Measurements from ENCODE around the gene INPP5K.

The INPP5K gene

DNA sequence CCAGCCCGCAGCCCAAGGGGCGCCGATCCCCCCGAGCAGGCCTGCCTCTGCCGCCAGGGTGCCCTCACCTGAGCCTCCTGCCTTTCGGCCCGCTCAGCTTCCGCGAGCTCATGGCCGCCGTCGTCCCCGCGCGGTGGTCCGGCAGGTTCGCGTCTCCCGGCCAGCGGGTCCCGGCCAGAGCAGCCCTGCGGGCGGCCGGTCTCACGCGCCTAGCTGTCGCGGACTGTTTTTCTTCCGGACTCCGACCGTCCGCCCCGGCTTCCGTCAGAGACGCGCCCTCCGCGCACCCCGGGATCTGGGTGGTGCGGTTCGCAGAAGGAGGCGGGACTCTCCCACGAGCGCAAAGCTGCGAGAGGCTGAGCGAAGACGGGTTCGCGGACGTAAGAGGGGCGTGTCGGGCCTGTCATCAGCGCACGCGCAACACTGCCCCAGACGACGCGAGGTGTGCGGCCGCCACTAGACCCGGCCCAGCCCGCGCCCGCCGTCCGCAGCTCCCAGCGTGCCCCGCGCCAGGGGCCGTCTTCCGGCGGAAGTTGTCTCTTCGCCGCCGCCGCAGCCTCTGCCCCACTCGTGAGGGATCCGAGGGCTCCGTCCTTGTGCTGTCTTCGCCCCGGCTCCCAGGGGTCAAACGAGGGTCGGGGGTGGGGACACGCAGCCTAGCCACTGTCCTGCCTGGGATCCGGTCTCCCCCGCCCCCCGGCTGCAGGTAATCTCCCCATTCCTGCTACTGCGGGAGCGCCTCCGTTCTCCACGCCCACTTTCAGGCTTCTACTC is at the start of gene INPP5K:
TSS of gene INPP5K (minus strand) at position 225 of the 774 bp plus-strand sequence. CDS start at position 112, 113 bp downstream.
- TF ChIP-seq, protein P1, sequence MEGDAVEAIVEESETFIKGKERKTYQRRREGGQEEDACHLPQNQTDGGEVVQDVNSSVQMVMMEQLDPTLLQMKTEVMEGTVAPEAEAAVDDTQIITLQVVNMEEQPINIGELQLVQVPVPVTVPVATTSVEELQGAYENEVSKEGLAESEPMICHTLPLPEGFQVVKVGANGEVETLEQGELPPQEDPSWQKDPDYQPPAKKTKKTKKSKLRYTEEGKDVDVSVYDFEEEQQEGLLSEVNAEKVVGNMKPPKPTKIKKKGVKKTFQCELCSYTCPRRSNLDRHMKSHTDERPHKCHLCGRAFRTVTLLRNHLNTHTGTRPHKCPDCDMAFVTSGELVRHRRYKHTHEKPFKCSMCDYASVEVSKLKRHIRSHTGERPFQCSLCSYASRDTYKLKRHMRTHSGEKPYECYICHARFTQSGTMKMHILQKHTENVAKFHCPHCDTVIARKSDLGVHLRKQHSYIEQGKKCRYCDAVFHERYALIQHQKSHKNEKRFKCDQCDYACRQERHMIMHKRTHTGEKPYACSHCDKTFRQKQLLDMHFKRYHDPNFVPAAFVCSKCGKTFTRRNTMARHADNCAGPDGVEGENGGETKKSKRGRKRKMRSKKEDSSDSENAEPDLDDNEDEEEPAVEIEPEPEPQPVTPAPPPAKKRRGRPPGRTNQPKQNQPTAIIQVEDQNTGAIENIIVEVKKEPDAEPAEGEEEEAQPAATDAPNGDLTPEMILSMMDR (conservative IDR thresholded peaks at IDR 0.05): no peak
- H3K27ac ChIP-seq: peak within 1 kb of the TSS; percentile 96

DNA sequence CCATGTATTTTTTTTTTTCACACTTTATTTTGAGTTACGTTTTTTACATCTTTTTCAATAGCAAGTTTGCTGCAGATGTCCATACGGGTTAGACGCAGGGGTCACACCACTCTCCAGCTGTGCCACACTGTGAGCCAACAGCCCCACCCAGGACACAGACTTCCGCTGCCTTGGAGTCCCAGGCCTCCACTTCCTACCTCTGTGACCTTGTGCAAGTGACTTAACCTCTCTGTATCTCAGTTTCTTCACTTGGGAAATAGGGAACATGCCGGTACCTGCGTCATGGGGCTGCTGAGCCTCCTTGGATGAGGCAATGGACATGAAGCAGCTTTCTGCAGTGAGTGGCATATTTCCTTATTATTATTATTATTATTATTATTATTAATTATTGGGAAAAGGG is 49.5 kb upstream of the INPP5K start:
- TF ChIP-seq, protein P1 (conservative IDR thresholded peaks at IDR 0.05): no peak
- H3K27ac ChIP-seq: no peak overlapping the region

DNA sequence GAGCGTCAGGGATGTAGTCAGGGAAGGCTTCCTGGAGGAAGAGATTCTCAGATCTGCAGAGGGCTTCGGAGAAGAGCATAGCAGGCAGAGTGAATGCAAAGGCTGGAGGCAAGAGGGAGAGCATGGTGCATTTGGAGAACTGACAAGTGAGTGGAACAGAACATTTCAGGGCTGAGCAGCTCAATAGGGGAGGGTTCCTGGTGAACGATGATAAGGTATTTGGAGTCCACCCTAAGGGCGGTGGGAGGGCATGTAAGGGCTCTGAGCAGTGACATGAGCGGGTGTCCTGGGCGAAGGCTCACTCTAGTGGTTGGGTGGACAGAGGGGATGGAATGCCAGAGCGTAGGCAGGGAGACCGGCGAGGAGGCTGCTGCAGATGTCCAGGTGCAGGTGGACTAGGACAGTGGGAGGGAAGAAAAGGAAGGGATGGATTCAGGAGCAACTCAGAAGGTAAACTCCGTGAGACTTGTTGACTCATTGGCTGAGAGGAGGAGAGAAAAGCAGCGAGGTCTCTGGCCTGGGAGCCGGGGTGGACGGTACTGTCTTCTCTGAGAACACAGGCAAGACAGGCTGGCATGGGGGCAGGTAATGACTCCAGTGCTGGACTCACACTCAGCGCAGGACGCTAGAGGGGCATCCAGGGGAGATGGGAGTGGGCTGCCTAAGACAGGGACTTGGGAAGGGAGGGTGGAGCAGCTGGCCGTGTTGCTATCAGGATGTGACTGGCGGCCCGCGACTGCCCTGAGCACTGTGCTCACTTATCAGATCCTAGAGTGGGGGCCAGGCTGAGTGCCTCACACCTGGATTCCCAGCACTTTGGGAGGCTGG is 47.6 kb upstream of the INPP5K start:
- TF ChIP-seq, protein P1 (conservative IDR thresholded peaks at IDR 0.05): no peak
- no peak overlapping the region for H3K27ac ChIP-seq

DNA sequence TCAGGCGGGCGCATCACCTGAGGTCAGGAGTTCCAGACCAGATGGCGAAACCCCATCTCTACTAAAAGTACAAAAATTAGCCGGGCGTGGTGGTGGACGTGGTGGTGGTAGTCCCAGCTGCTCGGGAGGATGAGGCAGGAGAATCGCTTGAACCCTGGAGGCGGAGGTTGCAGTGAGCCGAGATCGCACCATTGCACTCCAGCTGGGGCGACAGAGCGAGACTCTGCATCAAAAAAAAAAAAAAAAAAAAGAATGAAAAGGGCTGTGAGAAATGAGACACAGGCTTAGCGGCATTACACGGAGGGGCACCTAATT is 47.0 kb upstream of the INPP5K start:
- peak overlapping the region; percentile 98; the same call in 1 of the 2 replicates for H3K27ac ChIP-seq

DNA sequence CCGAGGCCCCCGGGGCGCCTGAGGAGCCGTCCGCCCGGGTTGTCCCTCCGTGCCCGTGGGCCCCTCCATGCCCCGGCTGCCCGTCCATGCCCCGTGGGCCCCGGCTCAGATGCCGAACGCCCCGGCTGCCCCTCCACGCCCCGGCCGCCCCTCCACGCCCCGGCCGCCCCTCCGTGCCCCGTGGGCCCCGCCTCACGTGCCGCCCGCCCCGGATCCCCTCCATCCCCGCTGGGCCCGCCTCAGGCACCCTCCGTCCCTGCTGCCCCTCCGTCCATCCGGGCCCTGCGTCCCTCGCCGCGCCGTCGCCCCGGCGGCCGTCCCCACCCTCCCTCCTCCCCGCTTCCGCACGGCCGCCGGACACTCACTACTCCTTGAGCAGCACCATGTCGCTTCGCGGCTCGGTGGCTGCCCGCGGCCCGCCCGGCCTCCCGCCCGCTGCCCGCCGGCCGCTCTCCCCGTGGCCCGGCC is 45.8 kb upstream of the INPP5K start:
- TF ChIP-seq, protein P1 (conservative IDR thresholded peaks at IDR 0.05): 0 out of 2 replicates have a peak, but pooled peaks have one; percentile 1
- H3K27ac ChIP-seq: peak overlapping the region; percentile 98

DNA sequence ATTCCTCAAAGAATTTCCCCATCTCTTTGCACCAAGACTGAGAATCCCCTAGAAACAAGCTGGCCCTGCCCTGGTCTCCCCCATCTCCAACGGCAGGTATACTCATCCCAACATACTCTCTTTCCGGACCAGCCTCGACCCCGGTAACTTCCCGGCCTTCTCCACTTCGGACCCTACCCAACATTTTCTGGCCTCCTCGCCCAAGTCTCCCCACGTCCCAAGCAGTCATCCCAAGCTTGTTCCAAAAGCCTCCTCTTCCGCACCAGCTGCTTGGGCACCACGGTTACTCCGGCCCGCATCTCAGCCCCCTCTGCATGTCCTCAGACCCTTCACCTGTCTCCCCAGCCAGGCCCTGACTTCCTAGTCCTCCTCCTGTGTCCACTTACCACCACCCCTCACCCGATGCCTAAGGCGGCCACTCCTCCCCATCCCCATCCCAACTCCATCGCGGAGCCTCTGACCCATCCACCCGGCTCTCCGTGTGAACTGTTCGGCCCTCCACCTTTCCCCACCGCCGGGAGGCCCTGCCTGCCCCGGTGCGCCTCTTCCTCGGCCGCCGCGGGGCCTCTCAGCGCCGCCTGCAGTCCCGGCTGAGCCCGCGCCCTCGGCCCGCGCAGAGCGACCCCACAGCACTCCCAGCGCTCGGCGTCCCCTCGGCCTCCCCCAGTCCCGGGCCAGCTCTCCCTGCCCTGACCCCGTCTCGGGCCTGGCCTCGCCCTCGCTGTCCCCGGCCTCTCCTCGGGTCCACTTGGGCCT is 45.2 kb upstream of the INPP5K start:
- peak overlapping the region; percentile 98 for H3K27ac ChIP-seq
- TF ChIP-seq, protein P1 (conservative IDR thresholded peaks at IDR 0.05): peak; percentile 25; the same call in 1 of the 2 replicates

DNA sequence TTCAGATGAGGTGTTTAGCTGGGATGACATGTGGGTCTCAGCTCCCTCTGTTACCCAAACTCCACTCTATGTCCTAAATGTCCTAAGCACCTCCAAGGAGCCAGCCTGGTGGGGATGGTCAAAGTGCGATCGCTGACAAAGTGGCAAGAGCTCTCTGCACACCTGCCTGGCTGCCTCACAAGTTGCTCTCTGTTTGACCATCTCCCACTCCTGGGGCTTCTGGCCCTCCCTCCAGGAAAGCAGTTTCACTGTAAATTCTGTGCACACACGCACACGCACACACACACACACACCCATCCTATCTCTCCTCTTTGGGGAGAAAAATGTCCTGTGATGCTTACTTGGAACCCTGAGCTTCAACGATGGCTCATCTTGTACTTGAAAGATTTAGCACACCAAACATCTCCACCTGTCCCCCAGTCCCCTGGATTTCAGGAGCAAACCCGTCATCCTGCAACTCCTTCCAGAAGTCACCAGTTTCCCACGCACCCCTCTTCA is 44.5 kb upstream of the INPP5K start:
- peak overlapping the region; percentile 98 for H3K27ac ChIP-seq
- TF ChIP-seq, protein P1 (conservative IDR thresholded peaks at IDR 0.05): no peak

Measured in VCaP (cell line).